ENCODE data around the gene DDX17. TPM values are rescaled to one million over a fixed set of nuclear protein-coding genes. Genes with fewer than 3 reads are reported as not detected.
A peak's percentile ranks its signal among the peaks of the same experiment; 100 is the strongest.

The DDX17 gene
- total RNA-seq, result 100 to 1,000 TPM; 319 to 341 TPM

GRCh38 chr22:38506118-38506962 is at the start of gene DDX17:
TSS of gene DDX17 (minus strand) at chr22:38506311.
- H3K4me1 Mint-ChIP-seq (ENCODE audit: low read depth), result peaks cover 36% of the 10 kb centered on the region
- peak within 1 kb of the TSS; percentile 100 for H3K27ac Mint-ChIP-seq
- no peaks in the 10 kb centered on the region for H3K9me3 Mint-ChIP-seq
- peak within 1 kb of the TSS; percentile 98 for H3K4me3 Mint-ChIP-seq
- intact Hi-C loops (cut with micrococcal nuclease), result loop anchor here (1.0 to 5.0 kb wide), 5 partner anchors 26 to 662 kb away; partner anchors contain the start of genes ANKRD54, DMC1 and GTPBP1
- peak; percentile 97 for DNase-seq
- CTCF ChIA-PET, result no interaction called here
- H3K27me3 Mint-ChIP-seq (ENCODE audit: low read depth), result no peaks in the 10 kb centered on the region
- H3K36me3 Mint-ChIP-seq (ENCODE audit: low read depth), result peaks cover 45% of the 10 kb centered on the region

GRCh38 chr22:38554281-38554680 is 48.2 kb upstream of the DDX17 start:
- no peaks in the 10 kb centered on the region for H3K27me3 Mint-ChIP-seq (ENCODE audit: low read depth)
- H3K27ac Mint-ChIP-seq, result no peak overlapping the region
- intact Hi-C loops (cut with micrococcal nuclease), result no loop called here
- no peaks in the 10 kb centered on the region for H3K9me3 Mint-ChIP-seq
- peaks cover 4% of the 10 kb centered on the region for H3K36me3 Mint-ChIP-seq (ENCODE audit: low read depth)
- H3K4me1 Mint-ChIP-seq (ENCODE audit: low read depth), result no peaks in the 10 kb centered on the region
- CTCF ChIA-PET, result no interaction called here
- DNase-seq, result no peak
- H3K4me3 Mint-ChIP-seq, result no peak overlapping the region

- CTCF ChIA-PET, result no interaction called here
- H3K9me3 Mint-ChIP-seq, result peaks cover 4% of the 10 kb centered on the region
- intact Hi-C loops (cut with micrococcal nuclease), result no loop called here
- H3K36me3 Mint-ChIP-seq (ENCODE audit: low read depth), result peaks cover 8% of the 10 kb centered on the region
- H3K27ac Mint-ChIP-seq, result no peak overlapping the region
- no peak overlapping the region for H3K4me3 Mint-ChIP-seq
- H3K4me1 Mint-ChIP-seq (ENCODE audit: low read depth), result no peaks in the 10 kb centered on the region
- no peak for DNase-seq
- H3K27me3 Mint-ChIP-seq (ENCODE audit: low read depth), result no peaks in the 10 kb centered on the region
Observed at GRCh38 chr22:38549101-38549894, 43.2 kb upstream of the DDX17 start.

- H3K27me3 Mint-ChIP-seq (ENCODE audit: low read depth), result no peaks in the 10 kb centered on the region
- peaks cover 22% of the 10 kb centered on the region for H3K36me3 Mint-ChIP-seq (ENCODE audit: low read depth)
- peaks cover 14% of the 10 kb centered on the region for H3K9me3 Mint-ChIP-seq
- intact Hi-C loops (cut with micrococcal nuclease), result no loop called here
- no peaks in the 10 kb centered on the region for H3K4me1 Mint-ChIP-seq (ENCODE audit: low read depth)
- H3K4me3 Mint-ChIP-seq, result no peak overlapping the region
- no peak for DNase-seq
- H3K27ac Mint-ChIP-seq, result no peak overlapping the region
- CTCF ChIA-PET, result interaction anchor here (1.2 kb wide), 1 partner anchor 17 kb away, joined by 4 read pairs; no protein-coding TSS in a partner anchor
Observed at GRCh38 chr22:38540701-38541100, 34.6 kb upstream of the DDX17 start.

- no peaks in the 10 kb centered on the region for H3K27me3 Mint-ChIP-seq (ENCODE audit: low read depth)
- CTCF ChIA-PET, result interaction anchor here (0.5 to 1.4 kb wide), 4 partner anchors 9 to 479 kb away, joined by 3 to 4 read pairs (median 4); no protein-coding TSS in a partner anchor
- peak overlapping the region; percentile 55 for H3K4me3 Mint-ChIP-seq
- DNase-seq, result no peak
- no peaks in the 10 kb centered on the region for H3K9me3 Mint-ChIP-seq
- H3K36me3 Mint-ChIP-seq (ENCODE audit: low read depth), result no peaks in the 10 kb centered on the region
- intact Hi-C loops (cut with micrococcal nuclease), result loop anchor here (1.0 kb wide), 1 partner anchor 39 kb away; the partner anchor contains the start of gene DMC1
- H3K27ac Mint-ChIP-seq, result peak overlapping the region; percentile 93
- peaks cover 18% of the 10 kb centered on the region for H3K4me1 Mint-ChIP-seq (ENCODE audit: low read depth)
Observed at GRCh38 chr22:38531251-38531938, 25.3 kb upstream of the DDX17 start.

GRCh38 chr22:38524429-38524828 is 18.3 kb upstream of the DDX17 start:
- intact Hi-C loops (cut with micrococcal nuclease), result no loop called here
- Mint-ChIP-seq H3K27ac (no peak overlapping the region), H3K36me3 (ENCODE audit: low read depth) (no peaks in the 10 kb centered on the region), H3K4me1 (ENCODE audit: low read depth) (no peaks in the 10 kb centered on the region), H3K4me3 (no peak overlapping the region), H3K27me3 (ENCODE audit: low read depth) (peaks cover 2% of the 10 kb centered on the region), H3K9me3 (no peaks in the 10 kb centered on the region)
- DNase-seq, result no peak
- CTCF ChIA-PET, result interaction anchor here (1.6 kb wide), 1 partner anchor 9 kb away, joined by 4 read pairs; no protein-coding TSS in a partner anchor

- Mint-ChIP-seq H3K36me3 (ENCODE audit: low read depth) (no peaks in the 10 kb centered on the region), H3K27ac (no peak overlapping the region)
Observed at GRCh38 chr22:38523479-38523878, 17.4 kb upstream of the DDX17 start.

GRCh38 chr22:38523029-38523428 is 16.9 kb upstream of the DDX17 start:
- H3K4me1 Mint-ChIP-seq (ENCODE audit: low read depth), result no peaks in the 10 kb centered on the region
- H3K27me3 Mint-ChIP-seq (ENCODE audit: low read depth), result peaks cover 2% of the 10 kb centered on the region
- H3K27ac Mint-ChIP-seq, result no peak overlapping the region
- no peak overlapping the region for H3K4me3 Mint-ChIP-seq
- no peak for DNase-seq
- CTCF ChIA-PET, result interaction anchor here (0.9 to 1.6 kb wide), 3 partner anchors 8 to 17 kb away, joined by 3 read pairs; no protein-coding TSS in a partner anchor
- intact Hi-C loops (cut with micrococcal nuclease), result no loop called here
- H3K36me3 Mint-ChIP-seq (ENCODE audit: low read depth), result no peaks in the 10 kb centered on the region
- no peaks in the 10 kb centered on the region for H3K9me3 Mint-ChIP-seq

More at GRCh38 chr22:38523479-38523878, 17.4 kb upstream of the DDX17 start:
- Mint-ChIP-seq H3K4me1 (ENCODE audit: low read depth) (no peaks in the 10 kb centered on the region), H3K9me3 (no peaks in the 10 kb centered on the region), H3K4me3 (no peak overlapping the region), H3K27me3 (ENCODE audit: low read depth) (peaks cover 2% of the 10 kb centered on the region)
- no peak for DNase-seq
- CTCF ChIA-PET, result interaction anchor here (0.7 to 1.6 kb wide), 4 partner anchors 8 to 112 kb away, joined by 3 to 4 read pairs (median 4); no protein-coding TSS in a partner anchor
- intact Hi-C loops (cut with micrococcal nuclease), result no loop called here

GRCh38 chr22:38519453-38520250 is 13.5 kb upstream of the DDX17 start:
- no peaks in the 10 kb centered on the region for H3K36me3 Mint-ChIP-seq (ENCODE audit: low read depth)
- peaks cover 2% of the 10 kb centered on the region for H3K27me3 Mint-ChIP-seq (ENCODE audit: low read depth)
- intact Hi-C loops (cut with micrococcal nuclease), result no loop called here
- no peaks in the 10 kb centered on the region for H3K9me3 Mint-ChIP-seq
- no peaks in the 10 kb centered on the region for H3K4me1 Mint-ChIP-seq (ENCODE audit: low read depth)
- CTCF ChIA-PET, result no interaction called here
- H3K27ac Mint-ChIP-seq, result no peak overlapping the region
- no peak overlapping the region for H3K4me3 Mint-ChIP-seq
- no peak for DNase-seq

GRCh38 chr22:38518620-38519019 is 12.5 kb upstream of the DDX17 start:
- CTCF ChIA-PET, result no interaction called here
- H3K27me3 Mint-ChIP-seq (ENCODE audit: low read depth), result no peaks in the 10 kb centered on the region
- intact Hi-C loops (cut with micrococcal nuclease), result no loop called here

GRCh38 chr22:38513063-38513462 is 7.0 kb upstream of the DDX17 start:
- intact Hi-C loops (cut with micrococcal nuclease), result no loop called here
- Mint-ChIP-seq H3K4me1 (ENCODE audit: low read depth) (no peaks in the 10 kb centered on the region), H3K27ac (no peak overlapping the region), H3K36me3 (ENCODE audit: low read depth) (no peaks in the 10 kb centered on the region), H3K4me3 (no peak overlapping the region), H3K27me3 (ENCODE audit: low read depth) (no peaks in the 10 kb centered on the region), H3K9me3 (no peaks in the 10 kb centered on the region)
- CTCF ChIA-PET, result interaction anchor here (1.2 kb wide), 1 partner anchor 11 kb away, joined by 4 read pairs; no protein-coding TSS in a partner anchor
- peak; percentile 63 for DNase-seq

More at GRCh38 chr22:38518620-38519019, 12.5 kb upstream of the DDX17 start:
- Mint-ChIP-seq H3K27ac (no peak overlapping the region), H3K4me3 (no peak overlapping the region), H3K9me3 (no peaks in the 10 kb centered on the region), H3K36me3 (ENCODE audit: low read depth) (no peaks in the 10 kb centered on the region), H3K4me1 (ENCODE audit: low read depth) (no peaks in the 10 kb centered on the region)
- no peak for DNase-seq
